CD4-positive, CD25-positive, alpha-beta regulatory T cell (primary cell): ENCODE results near the gene CDC45. TPM values are rescaled to one million over a fixed set of nuclear protein-coding genes. Genes with fewer than 3 reads are reported as not detected.

Source experiments
- ATAC-seq, 2 donors: fragments of 150-1000 bp; cut with Tn5 transposase; one replicate each; pipeline ENCODE4 v1.10.0; 2021; ENCODE audit warnings: low read depth in 2 of 2, moderate number of reproducible peaks in 2 of 2, moderate library complexity in 1 of 2
- DNase-seq, 3 donors: peaks; one replicate each; pipeline versions ENCODE4 v3.0.0 to v3.0.0-alpha.2; 2012 to 2022; ENCODE audit warnings: mixed read lengths in 1 of 3
- H3K27ac ChIP-seq: one replicate; pipeline ENCODE4 v1.7.0; 2013; ENCODE audit warnings: mild to moderate bottlenecking, low read length; ENCODE audit not compliant: insufficient read depth, poor library complexity, severe bottlenecking
- H3K27me3 ChIP-seq: one replicate; pipeline ENCODE4 v1.7.0; 2013; ENCODE audit warnings: low read length; ENCODE audit not compliant: control insufficient read depth, insufficient read depth
- H3K36me3 ChIP-seq: one replicate; pipeline ENCODE4 v1.7.0; 2013; ENCODE audit warnings: mild to moderate bottlenecking, low read length, moderate library complexity; ENCODE audit not compliant: control insufficient read depth, insufficient read depth
- H3K4me1 ChIP-seq: 2 replicates; pipeline ENCODE4 v1.7.0; 2013; ENCODE audit warnings: mild to moderate bottlenecking, low read length; ENCODE audit not compliant: insufficient read depth, control insufficient read depth, poor library complexity, severe bottlenecking
- H3K4me3 ChIP-seq: one replicate; pipeline ENCODE4 v1.7.0; 2013; ENCODE audit warnings: low read depth, mild to moderate bottlenecking, low read length, moderate library complexity
- H3K9me3 ChIP-seq, 2 experiments: 1 replicate in 1 of 2; 2 replicates in 1 of 2; pipeline ENCODE4 v1.7.0; 2013; ENCODE audit warnings: low read length in 2 of 2, mild to moderate bottlenecking in 1 of 2, moderate library complexity in 1 of 2; ENCODE audit not compliant: control insufficient read depth in 2 of 2
- H3K27ac Mint-ChIP-seq, 3 donors: one replicate each; pipeline ENCODE4 v1.8.0; 2020 to 2022; ENCODE audit warnings: mild to moderate bottlenecking in 3 of 3, mixed read lengths in 3 of 3, moderate library complexity in 2 of 3
- H3K27me3 Mint-ChIP-seq: one replicate; pipeline ENCODE4 v1.8.0; 2022; ENCODE audit warnings: mild to moderate bottlenecking, mixed read lengths
- H3K36me3 Mint-ChIP-seq: one replicate; pipeline ENCODE4 v1.8.0; 2020; ENCODE audit warnings: mixed read lengths
- H3K4me1 Mint-ChIP-seq, 4 donors: one replicate each; pipeline ENCODE4 v1.8.0; 2020 to 2022; ENCODE audit warnings: mixed read lengths in 4 of 4, mild to moderate bottlenecking in 1 of 4
- H3K4me3 Mint-ChIP-seq, 4 donors: one replicate each; pipeline ENCODE4 v1.8.0; 2020 to 2022; ENCODE audit warnings: mild to moderate bottlenecking in 4 of 4, mixed read lengths in 4 of 4, moderate library complexity in 3 of 4
- H3K9me3 Mint-ChIP-seq, 7 donors: one replicate each; pipeline ENCODE4 v1.8.0; 2020 to 2022; ENCODE audit warnings: mixed read lengths in 7 of 7, mild to moderate bottlenecking in 3 of 7, moderate library complexity in 2 of 7
- polyA plus RNA-seq, 4 donors: library from polyadenylated mRNA; unstranded; fragments of 300-500 nt; fragmentation: Illumina TruSeq; gene quantifications; one replicate each; pipeline ENCODE4 v1.2.3, GENCODE V29; 2021
- total RNA-seq: library from RNA; stranded (reverse); gene quantifications from one replicate; pipeline ENCODE4 v1.2.3, GENCODE V29; 2022

Gene CDC45
- total and polyA plus RNA-seq, 5 donors from 2014 or later: 0.56 to 3.4 (median 2.5) TPM

DNA sequence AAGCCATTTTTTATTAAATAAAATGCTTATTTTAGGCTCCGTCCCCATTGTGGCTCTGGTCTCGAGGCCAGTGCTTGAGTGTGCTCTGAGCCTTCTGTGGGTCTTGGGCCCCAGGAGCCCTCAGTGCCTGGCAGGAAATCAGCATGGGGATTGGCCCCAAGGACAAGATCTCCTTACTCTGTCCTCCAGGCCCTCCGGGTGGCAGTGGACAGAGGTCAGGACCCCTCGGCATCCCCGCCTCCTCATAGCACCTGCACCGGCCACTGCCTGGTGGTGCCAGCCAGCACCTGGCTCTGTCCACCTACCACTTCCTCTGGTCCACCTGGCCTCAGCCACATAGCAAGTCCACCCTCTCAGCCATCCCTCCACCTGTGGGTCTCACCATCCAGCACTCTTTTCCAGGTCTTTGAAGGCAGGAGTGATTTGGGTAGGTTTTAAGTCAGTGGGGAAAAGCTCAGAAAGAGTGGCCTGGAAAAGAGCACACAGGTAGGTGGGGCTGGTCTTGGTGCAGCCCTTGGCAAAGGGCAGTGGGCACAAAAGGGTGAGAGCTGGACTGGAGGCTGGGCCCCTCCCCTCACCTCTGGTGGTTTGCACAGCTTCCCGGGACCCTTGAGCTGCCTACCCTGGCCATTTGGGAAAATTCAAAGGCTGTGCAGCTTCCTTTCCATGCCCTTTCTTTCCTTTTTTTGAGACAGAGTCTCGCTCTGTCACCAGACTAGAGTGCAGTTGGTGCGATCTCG is 41.0 kb downstream of the CDC45 start:
- Mint-ChIP-seq H3K27me3 (peaks cover 16% of the 10 kb centered on the region), H3K9me3 (no peaks in the 10 kb centered on the region), H3K27ac (no peak overlapping the region), H3K4me3 (no peak overlapping the region), H3K36me3 (peaks cover 2% of the 10 kb centered on the region), H3K4me1 (peaks cover 0 to 17% (median 3%) of the 10 kb centered on the region in 4 donors)
- Histone ChIP-seq H3K4me3 (no peak overlapping the region), H3K9me3 (no peaks in the 10 kb centered on the region), H3K27me3 (no peaks in the 10 kb centered on the region), H3K4me1 (peaks cover 18% of the 10 kb centered on the region), H3K27ac (no peak overlapping the region), H3K36me3 (no peaks in the 10 kb centered on the region)
- ATAC-seq: no peak
- no peak for DNase-seq

DNA sequence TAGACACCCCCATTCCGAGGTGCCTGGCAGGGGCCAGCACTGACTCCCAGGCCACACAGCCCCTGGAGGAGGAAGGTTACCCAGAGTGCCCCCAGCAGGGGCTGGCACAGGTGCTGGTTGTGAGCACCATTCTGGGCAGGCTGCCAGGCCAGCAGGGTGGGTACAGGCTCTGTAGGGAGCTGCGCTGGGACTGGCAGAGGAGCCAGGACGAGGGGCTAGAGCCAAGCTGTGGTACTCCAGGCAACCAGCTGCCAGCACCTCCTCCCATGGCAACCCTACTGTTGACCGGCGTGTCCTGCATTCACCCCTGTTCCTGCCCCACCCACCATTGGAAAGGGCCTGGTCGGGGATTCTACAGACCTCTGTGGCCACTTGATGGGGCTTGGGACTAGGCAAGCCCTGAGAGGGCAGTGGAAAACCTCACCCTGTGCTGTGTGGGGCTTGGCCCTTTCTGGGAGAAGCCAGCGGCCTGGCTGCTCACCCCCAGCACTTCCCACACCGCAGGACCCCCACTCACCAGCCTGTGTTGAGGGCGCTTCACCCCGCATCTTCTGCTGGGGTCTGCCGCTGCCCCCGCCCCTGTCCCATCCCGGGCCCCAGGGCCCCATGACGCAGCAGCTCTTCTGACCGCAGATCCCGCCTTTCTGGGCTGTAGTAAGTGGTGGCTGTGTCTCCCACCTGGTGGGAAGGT is 42.6 kb downstream of the CDC45 start:
- Histone ChIP-seq H3K4me1 (peaks cover 18% of the 10 kb centered on the region), H3K4me3 (no peak overlapping the region), H3K36me3 (no peaks in the 10 kb centered on the region), H3K9me3 (no peaks in the 10 kb centered on the region), H3K27ac (no peak overlapping the region), H3K27me3 (no peaks in the 10 kb centered on the region)
- Mint-ChIP-seq H3K9me3 (no peaks in the 10 kb centered on the region), H3K4me1 (peaks cover 0 to 17% (median 3%) of the 10 kb centered on the region in 4 donors), H3K4me3 (peak overlapping the region in 1 of 4 donors; percentile 54), H3K36me3 (no peaks in the 10 kb centered on the region), H3K27me3 (peaks cover 21% of the 10 kb centered on the region), H3K27ac (no peak overlapping the region)
- no peak for ATAC-seq
- no peak for DNase-seq

DNA sequence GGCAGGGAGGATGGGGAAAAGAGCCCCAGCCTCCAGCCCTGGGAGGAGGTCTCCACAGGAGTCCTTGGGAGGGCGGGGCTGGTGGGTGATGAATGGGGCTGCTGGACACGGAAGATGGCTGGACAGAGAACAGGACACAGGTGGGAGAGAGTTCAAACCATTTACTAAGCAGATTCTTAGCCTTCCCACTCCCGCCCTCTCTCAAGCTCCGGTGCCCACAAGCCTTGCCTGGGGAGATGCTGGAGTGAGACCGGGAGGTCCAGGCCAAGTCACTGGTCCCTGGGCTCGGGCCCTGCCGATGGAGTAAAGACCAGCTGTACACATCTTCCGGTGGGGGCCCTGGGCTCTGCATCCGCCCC is 43.1 kb downstream of the CDC45 start:
- Mint-ChIP-seq H3K27me3 (peaks cover 21% of the 10 kb centered on the region), H3K4me1 (peaks cover 0 to 17% (median 3%) of the 10 kb centered on the region in 4 donors), H3K27ac (no peak overlapping the region), H3K4me3 (peak overlapping the region in 1 of 4 donors; percentile 54), H3K36me3 (no peaks in the 10 kb centered on the region), H3K9me3 (no peaks in the 10 kb centered on the region)
- H3K4me1 ChIP-seq: peaks cover 18% of the 10 kb centered on the region
- H3K4me3 ChIP-seq: no peak overlapping the region
- no peak for ATAC-seq
- no peaks in the 10 kb centered on the region for H3K27me3 ChIP-seq
- no peak for DNase-seq
- no peaks in the 10 kb centered on the region for H3K36me3 ChIP-seq
- no peaks in the 10 kb centered on the region for H3K9me3 ChIP-seq
- no peak overlapping the region for H3K27ac ChIP-seq

DNA sequence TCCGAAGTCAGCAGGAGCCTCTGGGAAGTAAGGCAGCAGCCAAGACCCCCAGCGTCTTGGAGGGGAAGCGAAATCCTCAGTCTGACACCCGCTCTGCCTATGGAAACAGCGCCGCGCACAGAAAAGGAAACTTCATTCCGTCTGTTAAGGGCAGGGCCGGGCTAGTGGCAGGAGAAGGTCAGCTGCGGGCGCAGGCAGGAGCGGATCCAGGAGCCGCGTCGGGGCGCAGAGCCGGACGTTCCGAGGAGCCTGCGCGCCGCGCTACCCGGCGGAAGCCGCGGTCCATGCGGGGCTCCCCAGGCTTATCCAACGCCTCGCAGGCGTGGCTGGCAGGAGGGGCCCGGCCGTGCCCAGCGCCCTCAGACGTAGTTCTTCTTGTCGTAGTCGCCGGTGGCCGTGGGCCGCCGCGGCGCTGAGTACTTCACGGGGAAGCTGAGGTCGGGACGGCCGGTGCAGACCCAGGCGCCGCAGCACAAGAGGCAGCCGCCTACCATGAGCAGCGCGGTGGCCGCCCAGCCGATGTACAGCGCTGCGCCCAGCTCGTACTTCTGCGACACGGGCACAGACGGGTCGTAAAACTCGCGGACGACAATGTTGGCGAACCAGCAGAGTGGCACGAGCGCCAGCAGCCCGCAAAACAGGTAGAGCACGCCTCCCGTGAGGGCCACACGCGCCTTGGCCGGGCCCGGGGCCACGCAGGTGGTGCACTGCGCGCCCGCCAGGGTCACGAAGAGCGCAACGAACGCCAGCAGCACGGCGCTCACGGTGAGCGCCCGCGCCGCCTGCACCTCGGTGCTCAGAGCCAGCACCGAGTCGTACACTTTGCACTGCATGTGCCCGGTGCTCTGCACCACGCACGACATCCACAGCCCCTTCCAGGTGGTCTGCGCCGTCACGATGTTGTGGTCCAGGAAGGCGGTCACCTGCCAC is 43.8 kb downstream of the CDC45 start:
- Histone ChIP-seq H3K4me3 (no peak overlapping the region), H3K4me1 (peaks cover 18% of the 10 kb centered on the region), H3K9me3 (no peaks in the 10 kb centered on the region), H3K36me3 (no peaks in the 10 kb centered on the region), H3K27me3 (no peaks in the 10 kb centered on the region), H3K27ac (no peak overlapping the region)
- Mint-ChIP-seq H3K9me3 (no peaks in the 10 kb centered on the region), H3K27me3 (peaks cover 21% of the 10 kb centered on the region), H3K36me3 (no peaks in the 10 kb centered on the region), H3K4me3 (peak overlapping the region in 2 of 4 donors; percentile 65 to 84), H3K27ac (no peak overlapping the region), H3K4me1 (peaks cover 0 to 17% (median 3%) of the 10 kb centered on the region in 4 donors)
- DNase-seq (peak in 2 of 3 donors; percentile 6 to 60), ATAC-seq (peak; percentile 44 to 45)

DNA sequence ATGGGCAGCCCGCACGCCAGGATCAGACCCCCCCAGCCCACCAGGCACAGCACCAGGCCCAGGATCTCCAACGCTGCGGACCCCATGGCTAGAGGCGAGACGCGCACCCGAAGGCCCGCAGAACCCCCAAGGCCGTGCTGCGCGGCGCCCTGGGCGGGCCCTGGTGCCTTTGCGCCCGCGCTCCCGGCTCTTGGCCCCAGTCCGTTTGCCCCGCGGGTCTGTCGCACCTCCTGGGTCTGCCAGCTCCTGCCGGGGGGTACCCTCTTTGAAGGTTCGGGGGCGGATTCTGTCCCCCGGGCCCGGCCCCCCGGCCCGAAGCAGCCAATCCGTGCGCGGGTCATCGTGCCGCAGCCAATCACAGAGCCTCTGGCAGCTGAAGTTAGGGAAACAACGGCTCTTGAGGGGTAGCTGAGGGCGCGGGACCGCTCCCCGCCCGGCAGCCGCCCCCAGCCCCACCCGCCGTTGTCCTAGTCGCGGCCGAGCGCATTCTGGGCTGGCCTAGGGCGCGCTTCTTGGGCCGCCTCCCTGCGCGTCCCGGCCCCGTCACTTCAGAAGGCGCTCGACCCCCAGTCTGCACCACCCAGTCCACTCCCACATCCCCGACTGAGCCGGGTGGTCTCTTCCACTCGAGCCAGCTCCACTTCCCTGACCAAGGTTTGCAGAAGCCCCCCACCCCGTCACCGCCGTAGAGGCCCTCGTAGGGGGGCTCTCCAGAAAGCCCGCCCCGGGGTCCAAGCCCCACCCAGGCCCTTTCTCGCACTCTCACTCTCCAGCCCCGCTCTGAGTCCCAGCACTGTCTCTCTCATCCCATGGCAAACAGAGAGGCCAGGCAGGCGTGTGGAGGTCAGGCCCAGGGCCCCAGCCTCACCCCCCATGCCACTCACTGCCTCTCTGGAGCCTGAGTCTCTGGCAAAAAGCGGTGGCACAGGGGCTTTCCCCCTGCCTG is 44.7 kb downstream of the CDC45 start, which contains the start of gene CLDN5:
TSS of gene CLDN5 (minus strand) at position 241 of the 946 bp plus-strand sequence. CDS start at position 86, 155 bp downstream.
- H3K27ac Mint-ChIP-seq: no peak within 1 kb of the TSS
- no peaks in the 10 kb centered on the region for H3K36me3 Mint-ChIP-seq
- H3K9me3 Mint-ChIP-seq: no peaks in the 10 kb centered on the region
- Histone ChIP-seq H3K4me1 (peaks cover 18% of the 10 kb centered on the region), H3K27ac (no peak within 1 kb of the TSS), H3K4me3 (no peak within 1 kb of the TSS), H3K36me3 (no peaks in the 10 kb centered on the region), H3K27me3 (no peaks in the 10 kb centered on the region), H3K9me3 (no peaks in the 10 kb centered on the region)
- ATAC-seq (no peak), DNase-seq (peak in 1 of 3 donors; percentile 53)
- peak within 1 kb of the TSS in 2 of 4 donors; percentile 66 to 84 for H3K4me3 Mint-ChIP-seq
- peaks cover 0 to 17% (median 3%) of the 10 kb centered on the region in 4 donors for H3K4me1 Mint-ChIP-seq
- H3K27me3 Mint-ChIP-seq: peaks cover 21% of the 10 kb centered on the region

DNA sequence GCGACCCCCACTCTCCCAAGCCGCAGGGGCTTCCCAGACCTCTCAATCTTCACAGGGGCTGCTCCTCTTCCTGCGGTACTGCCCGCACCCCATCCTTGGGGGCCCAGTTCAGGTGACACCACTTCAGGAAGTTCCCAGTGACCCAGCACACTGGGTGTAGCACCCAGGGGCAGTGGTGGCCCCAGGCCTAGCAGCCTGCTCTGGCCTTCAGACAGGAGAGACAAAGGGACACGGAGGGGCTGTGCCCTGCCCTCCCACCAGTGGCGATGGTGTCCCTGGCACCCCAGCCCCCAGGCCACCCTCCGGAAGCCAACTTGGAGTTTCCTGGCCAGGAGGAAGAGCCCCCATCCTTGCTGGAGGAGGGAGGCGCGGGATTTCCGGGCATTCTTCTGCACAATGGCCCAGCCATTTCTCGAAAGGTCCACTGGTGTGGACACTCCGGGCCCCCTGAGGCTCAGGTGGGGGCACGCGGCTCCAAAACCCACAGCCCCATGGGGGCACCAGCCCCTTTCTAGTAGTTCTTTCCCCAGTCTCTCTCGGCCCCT is 45.5 kb downstream of the CDC45 start:
- no peaks in the 10 kb centered on the region for H3K36me3 Mint-ChIP-seq
- peaks cover 0 to 17% (median 3%) of the 10 kb centered on the region in 4 donors for H3K4me1 Mint-ChIP-seq
- Histone ChIP-seq H3K27ac (no peak overlapping the region), H3K27me3 (no peaks in the 10 kb centered on the region), H3K4me3 (no peak overlapping the region), H3K36me3 (no peaks in the 10 kb centered on the region), H3K4me1 (peaks cover 18% of the 10 kb centered on the region), H3K9me3 (no peaks in the 10 kb centered on the region)
- H3K9me3 Mint-ChIP-seq: no peaks in the 10 kb centered on the region
- peaks cover 23% of the 10 kb centered on the region for H3K27me3 Mint-ChIP-seq
- no peak overlapping the region for H3K27ac Mint-ChIP-seq
- no peak for ATAC-seq
- DNase-seq: no peak
- no peak overlapping the region for H3K4me3 Mint-ChIP-seq
